K562 (cell line): ENCODE data around the gene ITGAE. TPM values are rescaled to one million over a fixed set of nuclear protein-coding genes. Genes with fewer than 3 reads are reported as not detected.

Source experiments
- ATAC-seq: fragments of 200-7000 bp; cut with Tn5 transposase; 3 replicates; pipeline ENCODE4 v1.9.1; 2020; ENCODE audit warnings: moderate library complexity
- BruUV-seq: library from RNA; stranded (reverse); fragments of 400-500 nt; replicated peaks from 2 replicates; lab custom pipeline; 2021; lab: Mats Ljungman, UMichigan
- CTCF ChIA-PET: fragments of 300-600 bp; formaldehyde crosslinking; extraction: SDS; loops from one replicate; lab custom pipeline; 2021; ENCODE audit warnings: low intra/inter-chr PET ratio; lab: Yijun Ruan, JAX
- POLR2A ChIA-PET: fragments of 300-600, 350-650 bp; sonication (Branson Sonifier 250); formaldehyde crosslinking; extraction: SDS; loops from one replicate; lab custom pipeline; 2021; ENCODE audit warnings: antibody characterized with exemption, inconsistent platforms; lab: Yijun Ruan, JAX
- DNase-seq, 4 experiments: peaks; one replicate each; pipeline versions ENCODE4 v3.0.0 to v3.0.0-alpha.2; 2011 to 2018; ENCODE audit warnings: low spot score in 3 of 4, mixed read lengths in 3 of 4; ENCODE audit errors: extremely low read depth in 1 of 4
- FAIRE-seq: peaks from 2 replicates; lab custom pipeline; 2011; peaks lifted over from hg19 to GRCh38; lab: Jason Lieb, UNC
- H2AFZ ChIP-seq: 2 replicates; pipeline ENCODE4 v1.6.0; 2011; ENCODE audit warnings: low read depth, low read length, control low read depth, inconsistent platforms
- H3K27ac ChIP-seq: fragments of 200-600 bp; 3 replicates; pipeline ENCODE4 v1.8.0; 2011; ENCODE audit warnings: low read depth, mild to moderate bottlenecking, control low read depth, inconsistent platforms, low read length, moderate library complexity, mixed read lengths; ENCODE audit errors: extremely low read depth
- H3K27me3 ChIP-seq, 2 experiments: fragments of 300-600 bp in 1 of 2; 2 replicates in 1 of 2; 3 replicates in 1 of 2; pipeline versions ENCODE4 v1.6.0 to v1.8.0; 2011; ENCODE audit warnings: inconsistent platforms in 2 of 2, low read length in 2 of 2, mild to moderate bottlenecking in 1 of 2, mixed read lengths in 1 of 2, moderate library complexity in 1 of 2; ENCODE audit not compliant: control insufficient read depth in 2 of 2, insufficient read depth in 2 of 2
- H3K36me3 ChIP-seq: fragments of 300-600 bp; 3 replicates; pipeline ENCODE4 v1.8.0; 2011; ENCODE audit warnings: mild to moderate bottlenecking, low read length, inconsistent platforms; ENCODE audit not compliant: control insufficient read depth, insufficient read depth
- H3K4me1 ChIP-seq, 2 experiments: fragments of 200-600 bp in 1 of 2; replicated peaks in 1 of 2; 2 replicates in 1 of 2; 3 replicates in 1 of 2; pipeline versions ENCODE4 v1.5.1 to v1.8.0; 2011; ENCODE audit warnings: inconsistent platforms in 2 of 2, low read length in 2 of 2, mild to moderate bottlenecking in 1 of 2, mixed read lengths in 1 of 2, moderate library complexity in 1 of 2; ENCODE audit not compliant: control insufficient read depth in 2 of 2, insufficient read depth in 2 of 2
- H3K4me2 ChIP-seq: 2 replicates; pipeline ENCODE4 v1.6.1; 2011; ENCODE audit warnings: low read length, control low read depth, inconsistent platforms, mixed read lengths; ENCODE audit not compliant: insufficient read depth
- H3K4me3 ChIP-seq: fragments of 200-600 bp; sonication (generic), shearing (Covaris generic); 2 replicates; pipeline ENCODE4 v1.5.1; 2016; ENCODE audit warnings: control low read depth, inconsistent platforms
- H3K79me2 ChIP-seq: fragments of 200-600 bp; 3 replicates; pipeline ENCODE4 v1.8.0; 2011; ENCODE audit warnings: low read length, inconsistent platforms; ENCODE audit not compliant: control insufficient read depth, insufficient read depth
- H3K9ac ChIP-seq, 2 experiments: 2 replicates each; pipeline versions ENCODE4 v1.6.0 to v1.6.1; 2011; ENCODE audit warnings: low read depth in 2 of 2, low read length in 2 of 2, control low read depth in 1 of 2, inconsistent platforms in 1 of 2, mild to moderate bottlenecking in 1 of 2, mixed read lengths in 1 of 2; ENCODE audit not compliant: insufficient read depth in 1 of 2
- H3K9me1 ChIP-seq: one replicate; pipeline ENCODE4 v1.6.0; 2011; ENCODE audit warnings: inconsistent platforms, mild to moderate bottlenecking, low read length, moderate library complexity; ENCODE audit not compliant: control insufficient read depth, insufficient read depth
- H3K9me3 ChIP-seq: replicated peaks from 2 replicates; pipeline ENCODE4 v1.5.1; 2011; ENCODE audit warnings: low read depth, low read length, inconsistent platforms; ENCODE audit not compliant: control insufficient read depth, insufficient read depth
- H4K20me1 ChIP-seq: replicated peaks from 2 replicates; pipeline ENCODE4 v1.6.1; 2011; ENCODE audit warnings: low read length, inconsistent platforms, mixed read lengths; ENCODE audit not compliant: control insufficient read depth, insufficient read depth
- CREBBP ChIP-seq: IDR thresholded peaks from one replicate; pipeline ENCODE4 v1.6.1; 2012; ENCODE audit warnings: low read depth, mild to moderate bottlenecking, control low read depth, inconsistent platforms, low read length
- CUX1 ChIP-seq: fragments of 200-800 bp; sonication (Bioruptor generic); IDR thresholded peaks from 2 replicates; pipeline ENCODE4 v1.6.1; 2016; ENCODE audit warnings: missing genetic modification characterization, missing compliant biosample characterization
- ETV1 ChIP-seq: fragments of 450-650 bp; conservative IDR thresholded peaks from 2 replicates; pipeline ENCODE4 v1.6.1; 2016; ENCODE audit warnings: missing genetic modification characterization, control low read depth, low read depth, missing compliant biosample characterization
- FOXJ3 ChIP-seq: sonication (generic); formaldehyde crosslinking; IDR thresholded peaks from 2 replicates; pipeline ENCODE4 v1.4.0; 2020; ENCODE audit warnings: mild to moderate bottlenecking, missing genetic modification reagents
- FUS ChIP-seq: fragments of 200-400 bp; formaldehyde crosslinking; optimal IDR thresholded peaks from 2 replicates; pipeline ENCODE3; 2017; ENCODE audit warnings: low read depth, low read length
- GATAD2B ChIP-seq: fragments of 450-650 bp; IDR thresholded peaks from 2 replicates; pipeline ENCODE4 v1.6.1; 2017; ENCODE audit warnings: mild to moderate bottlenecking, borderline replicate concordance
- LARP7 ChIP-seq: fragments of 450-650 bp; IDR thresholded peaks from 2 replicates; pipeline ENCODE4 v1.6.1; 2016
- MAFG ChIP-seq: fragments of 450-650 bp; conservative IDR thresholded peaks from 2 replicates; pipeline ENCODE4 v1.6.1; 2016; ENCODE audit warnings: missing genetic modification characterization, missing compliant biosample characterization
- RBM17 ChIP-seq: fragments of 200-400 bp; formaldehyde crosslinking; IDR thresholded peaks from 2 replicates; pipeline ENCODE4 v1.6.1; 2017; ENCODE audit warnings: low read depth, mild to moderate bottlenecking, low read length, borderline replicate concordance
- SMC3 ChIP-seq: conservative IDR thresholded peaks from 2 replicates; pipeline ENCODE4 v1.6.1; 2011; ENCODE audit warnings: low read depth, low read length, improper control_type of control experiment; ENCODE audit not compliant: insufficient read depth
- SPI1 ChIP-seq: IDR thresholded peaks from 2 replicates; pipeline ENCODE4 v1.6.1; 2011; ENCODE audit warnings: low read depth, low read length, control low read depth, borderline replicate concordance
- SRSF1 ChIP-seq: fragments of 200-400 bp; formaldehyde crosslinking; IDR thresholded peaks from 2 replicates; pipeline ENCODE4 v1.6.1; 2017; ENCODE audit warnings: mild to moderate bottlenecking, low read depth, low read length, moderate library complexity
- TCFL5 ChIP-seq: fragments of 250-450 bp; sonication (Bioruptor Pico); conservative IDR thresholded peaks from 2 replicates; pipeline ENCODE4 v1.6.1; 2021; ENCODE audit warnings: mild to moderate bottlenecking, moderate library complexity, matching md5 sums
- ZSCAN32 ChIP-seq: fragments of 450-650 bp; formaldehyde crosslinking; IDR thresholded peaks from 2 replicates; pipeline ENCODE4 v1.4.0; 2020; ENCODE audit warnings: mild to moderate bottlenecking, moderate library complexity
- WGBS: fragments of 100-300 bp; shearing (Covaris generic); methylation state at CpG from one replicate; pipeline ENCODE4 v1.1.6; 2016; ENCODE audit warnings: low coverage, mixed read lengths; ENCODE audit not compliant: insufficient coverage; ENCODE audit errors: missing lambda C conversion rate; 5-methylcytosine and 5-hydroxymethylcytosine counted together
- in situ Hi-C: fragments of 300-500 bp; cut with MboI; formaldehyde crosslinking; loops from 4 replicates; pipeline ENCODE4 v1.15.0; 2018; ENCODE audit warnings: inconsistent platforms, mixed read lengths
- intact Hi-C: fragments of 100-400 bp; cut with micrococcal nuclease; formaldehyde crosslinking; loops from 2 replicates; pipeline ENCODE4 v1.14.2; 2022
- polyA plus RNA-seq, 8 experiments: library from polyadenylated mRNA; depleted of rRNA in 4 of 8; stranded (reverse) in 5 of 8; unstranded in 3 of 8; fragments of >200 nt; fragmentation: Nextera tagmentation in 2 of 8; fragmentation: Illumina TruSeq in 1 of 8; extraction: Ambion mirVana in 2 of 8; extraction: Trizol in 1 of 8; gene quantifications; 2 replicates each; pipeline versions ENCODE4 v1.2.1 to v1.2.3, GENCODE V29; 2011 to 2014; ENCODE audit warnings: inconsistent platforms in 1 of 8, missing spikeins in 1 of 8
- total RNA-seq, 7 experiments: library from RNA; depleted of rRNA in 6 of 7; stranded (reverse); fragments of >200 nt in 6 of 7; fragmentation: Illumina TruSeq in 2 of 7; extraction: Trizol in 2 of 7; gene quantifications; 2 replicates each; pipeline versions ENCODE4 v1.2.1 to v1.2.3, GENCODE V29; 2011 to 2021; ENCODE audit warnings: low replicate concordance in 1 of 7
- TF ChIP-seq, protein P1 (sequence below): sonication (generic); formaldehyde crosslinking; IDR thresholded peaks from 2 replicates; pipeline ENCODE4 v1.8.1; 2022; ENCODE audit warnings: missing genetic modification reagents
- TF ChIP-seq, protein P2 (sequence below): fragments of 250-450 bp; sonication (Bioruptor Pico); IDR thresholded peaks from 2 replicates; pipeline ENCODE4 v1.8.0; 2021; ENCODE audit warnings: moderate library complexity, mild to moderate bottlenecking, inconsistent platforms

The ITGAE gene
- total and polyA plus RNA-seq, 9 of the 15 experiments (the other 6 are each of a cell fraction or from before 2014, with no cell fraction given): 14.8 to 160 (median 27.0) TPM

GRCh38 chr17:3735515-3735914 is 65.5 kb downstream of the ITGAE start:
- H3K9me3 ChIP-seq: no peaks in the 10 kb centered on the region
- H3K79me2 ChIP-seq: no peaks in the 10 kb centered on the region
- H2AFZ ChIP-seq: no peak overlapping the region
- POLR2A ChIA-PET: interaction anchor here (0.6 to 0.7 kb wide), 3 partner anchors 10 to 149 kb away, joined by 3 to 4 read pairs (median 3); partner anchors contain the start of gene HASPIN
- no TSS peak for BruUV-seq
- no peak overlapping the region for H3K27ac ChIP-seq
- H3K4me2 ChIP-seq: no peak overlapping the region
- CTCF ChIA-PET: no interaction called here
- H3K4me3 ChIP-seq: no peak overlapping the region
- FAIRE-seq (no peak), DNase-seq (no peak), ATAC-seq (no peak)
- no peak overlapping the region for H3K9ac ChIP-seq
- in situ Hi-C loops (no loop called here), intact Hi-C loops (loop anchor here (10.0 kb wide), 2 partner anchors 169 to 339 kb away; no protein-coding TSS in a partner anchor)
- peaks cover 4 to 10% of the 10 kb centered on the region in 2 experiments; a peak in 2 of 5 replicates for H3K4me1 ChIP-seq
- no peaks in the 10 kb centered on the region for H4K20me1 ChIP-seq
- H3K36me3 ChIP-seq: no peaks in the 10 kb centered on the region
- 29% methylated on average over 8 of the region's 8 CpGs for WGBS
- H3K27me3 ChIP-seq: no peaks in the 10 kb centered on the region
- no peaks in the 10 kb centered on the region for H3K9me1 ChIP-seq
- no peak for TF ChIP-seq RBM17
- no peak for TF ChIP-seq ETV1 (tag)
- no peak for TF ChIP-seq LARP7
- TF ChIP-seq, protein P1, sequence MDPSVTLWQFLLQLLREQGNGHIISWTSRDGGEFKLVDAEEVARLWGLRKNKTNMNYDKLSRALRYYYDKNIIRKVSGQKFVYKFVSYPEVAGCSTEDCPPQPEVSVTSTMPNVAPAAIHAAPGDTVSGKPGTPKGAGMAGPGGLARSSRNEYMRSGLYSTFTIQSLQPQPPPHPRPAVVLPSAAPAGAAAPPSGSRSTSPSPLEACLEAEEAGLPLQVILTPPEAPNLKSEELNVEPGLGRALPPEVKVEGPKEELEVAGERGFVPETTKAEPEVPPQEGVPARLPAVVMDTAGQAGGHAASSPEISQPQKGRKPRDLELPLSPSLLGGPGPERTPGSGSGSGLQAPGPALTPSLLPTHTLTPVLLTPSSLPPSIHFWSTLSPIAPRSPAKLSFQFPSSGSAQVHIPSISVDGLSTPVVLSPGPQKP (CRISPR knock-in tag): no peak
- no peak for TF ChIP-seq FOXJ3 (CRISPR knock-in tag)
- TF ChIP-seq MAFG (tag): no peak
- no peak for TF ChIP-seq TCFL5
- TF ChIP-seq SRSF1: no peak
- TF ChIP-seq, protein P2, sequence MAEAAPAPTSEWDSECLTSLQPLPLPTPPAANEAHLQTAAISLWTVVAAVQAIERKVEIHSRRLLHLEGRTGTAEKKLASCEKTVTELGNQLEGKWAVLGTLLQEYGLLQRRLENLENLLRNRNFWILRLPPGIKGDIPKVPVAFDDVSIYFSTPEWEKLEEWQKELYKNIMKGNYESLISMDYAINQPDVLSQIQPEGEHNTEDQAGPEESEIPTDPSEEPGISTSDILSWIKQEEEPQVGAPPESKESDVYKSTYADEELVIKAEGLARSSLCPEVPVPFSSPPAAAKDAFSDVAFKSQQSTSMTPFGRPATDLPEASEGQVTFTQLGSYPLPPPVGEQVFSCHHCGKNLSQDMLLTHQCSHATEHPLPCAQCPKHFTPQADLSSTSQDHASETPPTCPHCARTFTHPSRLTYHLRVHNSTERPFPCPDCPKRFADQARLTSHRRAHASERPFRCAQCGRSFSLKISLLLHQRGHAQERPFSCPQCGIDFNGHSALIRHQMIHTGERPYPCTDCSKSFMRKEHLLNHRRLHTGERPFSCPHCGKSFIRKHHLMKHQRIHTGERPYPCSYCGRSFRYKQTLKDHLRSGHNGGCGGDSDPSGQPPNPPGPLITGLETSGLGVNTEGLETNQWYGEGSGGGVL: no peak
- TF ChIP-seq CREBBP: no peak
- TF ChIP-seq SMC3: no peak
- no peak for TF ChIP-seq FUS
- no peak for TF ChIP-seq SPI1
- no peak for TF ChIP-seq GATAD2B
- no peak for TF ChIP-seq ZSCAN32
- TF ChIP-seq CUX1 (CRISPR knock-in tag): no peak
